B cell (primary cell): ENCODE measurements around the gene FHIP2A. TPM values are rescaled to one million over a fixed set of nuclear protein-coding genes. Genes with fewer than 3 reads are reported as not detected.

Experiments
- ATAC-seq: fragments of 200-7000 bp; cut with Tn5 transposase; one replicate; pipeline ENCODE4 v1.10.0; 2021; ENCODE audit warnings: low read depth, mild to moderate bottlenecking, moderate number of reproducible peaks, moderate library complexity
- CTCF ChIA-PET: fragments of 350-600 bp; sonication (Branson Sonifier 250); formaldehyde crosslinking; loops from one replicate; lab custom pipeline; 2021; ENCODE audit warnings: antibody characterized with exemption, inconsistent platforms; lab: Charles Lee
- POLR2A ChIA-PET: fragments of 350-600 bp; sonication (Branson Sonifier 250); formaldehyde crosslinking; loops from one replicate; lab custom pipeline; 2021; ENCODE audit warnings: antibody characterized with exemption; lab: Charles Lee
- DNase-seq: peaks from one replicate; pipeline ENCODE4 v3.0.0; 2013
- H2AFZ ChIP-seq: 2 replicates; pipeline ENCODE4 v1.6.1; 2012; ENCODE audit warnings: mild to moderate bottlenecking, low read depth, low read length; ENCODE audit not compliant: insufficient read depth, poor library complexity, severe bottlenecking
- H3K27ac ChIP-seq, 2 donors: 1 replicate in 1 of 2; 2 replicates in 1 of 2; pipeline ENCODE4 v1.5.1; 2012 to 2013; ENCODE audit warnings: low read length in 2 of 2, mild to moderate bottlenecking in 2 of 2, moderate library complexity in 1 of 2
- H3K27me3 ChIP-seq, 4 experiments: fragments of 200-600 bp in 1 of 4; sonication (generic) in 1 of 4; replicated peaks in 1 of 4; 1 replicate in 2 of 4; 2 replicates in 2 of 4; pipeline versions ENCODE4 v1.6.1 to v1.7.0; 2013 to 2016; ENCODE audit warnings: low read length in 3 of 4, mild to moderate bottlenecking in 2 of 4, mixed read lengths in 1 of 4, moderate library complexity in 1 of 4; ENCODE audit not compliant: insufficient read depth in 4 of 4, control insufficient read depth in 3 of 4; ENCODE audit errors: control extremely low read depth in 1 of 4
- H3K36me3 ChIP-seq, 2 experiments: replicated peaks in 1 of 2; 1 replicate in 1 of 2; 2 replicates in 1 of 2; pipeline versions ENCODE4 v1.6.1 to v1.7.1; 2013; ENCODE audit warnings: low read length in 1 of 2; ENCODE audit not compliant: insufficient read depth in 2 of 2, control insufficient read depth in 1 of 2; ENCODE audit errors: control extremely low read depth in 1 of 2, extremely low read depth in 1 of 2
- H3K4me1 ChIP-seq, 2 donors: fragments of 200-600 bp in 1 of 2; sonication (generic) in 1 of 2; 1 replicate in 1 of 2; 2 replicates in 1 of 2; pipeline versions ENCODE4 v1.5.1 to v1.6.1; 2013 to 2017; ENCODE audit warnings: low read length in 2 of 2; ENCODE audit not compliant: control insufficient read depth in 2 of 2, insufficient read depth in 2 of 2
- H3K4me2 ChIP-seq: replicated peaks from 2 replicates; pipeline ENCODE3; 2012; ENCODE audit warnings: mild to moderate bottlenecking, low read depth, low read length; ENCODE audit not compliant: poor library complexity, severe bottlenecking
- H3K4me3 ChIP-seq, 5 experiments: fragments of 200-600 bp in 1 of 5; sonication (generic) in 1 of 5; 1 replicate in 3 of 5; 2 replicates in 2 of 5; pipeline versions ENCODE4 v1.5.1 to v1.7.0; 2011 to 2016; ENCODE audit warnings: low read length in 4 of 5, mild to moderate bottlenecking in 4 of 5, low read depth in 2 of 5, control low read depth in 1 of 5, moderate library complexity in 1 of 5; ENCODE audit not compliant: insufficient read depth in 1 of 5; ENCODE audit errors: control extremely low read depth in 1 of 5, extremely low read depth in 1 of 5
- H3K79me2 ChIP-seq: fragments of 200-600 bp; sonication (generic); one replicate; pipeline ENCODE4 v1.6.0; 2016; ENCODE audit warnings: low read length; ENCODE audit not compliant: control insufficient read depth, insufficient read depth
- H3K9ac ChIP-seq: fragments of 200-600 bp; sonication (generic); 2 replicates; pipeline ENCODE4 v1.6.1; 2017; ENCODE audit warnings: mild to moderate bottlenecking, low read length, moderate library complexity
- H3K9me3 ChIP-seq, 3 donors: one replicate each; pipeline versions ENCODE4 v1.6.1 to v1.7.1; 2013; ENCODE audit warnings: low read length in 2 of 3; ENCODE audit not compliant: control insufficient read depth in 2 of 3, insufficient read depth in 1 of 3; ENCODE audit errors: control extremely low read depth in 1 of 3
- H4K20me1 ChIP-seq: 2 replicates; pipeline ENCODE4 v1.6.0; 2012; ENCODE audit warnings: mild to moderate bottlenecking, low read length; ENCODE audit not compliant: insufficient read depth, control insufficient read depth, poor library complexity, severe bottlenecking
- H3K27ac Mint-ChIP-seq: one replicate; pipeline ENCODE4 v1.8.0; 2021; ENCODE audit warnings: mixed read lengths
- H3K27me3 Mint-ChIP-seq: one replicate; pipeline ENCODE4 v1.8.0; 2021; ENCODE audit warnings: mixed read lengths
- H3K4me1 Mint-ChIP-seq: one replicate; pipeline ENCODE4 v1.8.0; 2021; ENCODE audit warnings: mixed read lengths
- H3K4me3 Mint-ChIP-seq: one replicate; pipeline ENCODE4 v1.8.0; 2021; ENCODE audit warnings: mixed read lengths
- H3K9me3 Mint-ChIP-seq: one replicate; pipeline ENCODE4 v1.8.0; 2022; ENCODE audit warnings: mixed read lengths; ENCODE audit not compliant: insufficient read depth
- CTCF ChIP-seq: fragments of 200-600 bp; IDR thresholded peaks from one replicate; pipeline ENCODE4 v1.8.0; 2022; ENCODE audit warnings: antibody characterized with exemption, mild to moderate bottlenecking
- EZH2 ChIP-seq: IDR thresholded peaks from 2 replicates; pipeline ENCODE4 v1.6.1; 2012; ENCODE audit warnings: borderline replicate concordance, low read depth, mild to moderate bottlenecking, moderate library complexity, low read length; ENCODE audit not compliant: insufficient read depth, poor library complexity, severe bottlenecking
- WGBS: methylation state at CpG from one replicate; pipeline ENCODE4 v1.1.5; 2013; ENCODE audit warnings: missing lambda C conversion rate; ENCODE audit not compliant: insufficient coverage; 5-methylcytosine and 5-hydroxymethylcytosine counted together
- intact Hi-C: fragments of 100-400 bp; cut with micrococcal nuclease; formaldehyde crosslinking; loops from one replicate; pipeline ENCODE4 v1.10.0; 2022
- polyA plus RNA-seq: library from polyadenylated mRNA; depleted of rRNA; stranded (reverse); fragments of >200 nt; gene quantifications from 2 replicates; pipeline ENCODE4 v1.2.3, GENCODE V29; 2012
- total RNA-seq, 2 donors: library from RNA; stranded (reverse); fragments of 120-200 nt in 1 of 2; gene quantifications; 1 replicate in 1 of 2; 2 replicates in 1 of 2; pipeline versions ENCODE4 v1.2.3 to v1.2.4, GENCODE V29; 2013 to 2022

FHIP2A gene
- total and polyA plus RNA-seq, 2 donors (not counting 1 experiment from before 2014, with no cell fraction given) = 4.9 to 18.2 TPM

DNA sequence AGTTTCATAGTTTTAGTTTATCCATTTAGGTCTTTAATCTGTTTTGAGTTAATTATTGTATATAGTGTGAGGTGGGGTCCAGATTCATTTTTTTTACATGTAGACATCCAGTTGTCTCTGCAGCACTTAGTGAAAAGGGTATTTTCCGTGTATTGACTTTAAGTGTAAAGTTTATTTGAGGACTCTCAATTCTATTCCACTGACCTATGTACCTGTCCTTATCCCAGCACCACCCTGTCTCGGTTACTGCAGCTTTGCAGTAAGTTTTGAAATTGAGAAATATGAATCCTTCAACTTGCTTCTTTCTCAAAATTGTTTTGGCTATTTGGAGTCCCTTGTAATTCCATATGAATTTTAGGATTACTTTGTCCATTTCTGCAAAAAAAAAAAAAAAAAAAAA lies 29.8 kb downstream of the FHIP2A start:
- Mint-ChIP-seq H3K9me3 (peaks cover 7% of the 10 kb centered on the region), H3K4me3 (no peak overlapping the region), H3K4me1 (no peaks in the 10 kb centered on the region), H3K27ac (no peak overlapping the region), H3K27me3 (no peaks in the 10 kb centered on the region)
- Histone ChIP-seq H3K27ac (no peak overlapping the region), H3K36me3 (peaks cover 27 to 67% of the 10 kb centered on the region in 2 experiments), H3K9ac (no peak overlapping the region), H3K4me3 (no peak overlapping the region), H3K79me2 (no peaks in the 10 kb centered on the region), H3K27me3 (no peaks in the 10 kb centered on the region), H4K20me1 (no peaks in the 10 kb centered on the region), H3K4me1 (no peaks in the 10 kb centered on the region), H3K9me3 (peaks cover 0 to 3% (median 2%) of the 10 kb centered on the region in 3 donors), H3K4me2 (no peak overlapping the region), H2AFZ (no peak overlapping the region)
- intact Hi-C loops = no loop called here
- no CpG with 5 or more reads among the region's 2 CpGs for WGBS
- ATAC-seq (no peak), DNase-seq (no peak)
- TF ChIP-seq EZH2 (no peak), CTCF (no peak)
- CTCF ChIA-PET = no interaction called here
- POLR2A ChIA-PET = no interaction called here

DNA sequence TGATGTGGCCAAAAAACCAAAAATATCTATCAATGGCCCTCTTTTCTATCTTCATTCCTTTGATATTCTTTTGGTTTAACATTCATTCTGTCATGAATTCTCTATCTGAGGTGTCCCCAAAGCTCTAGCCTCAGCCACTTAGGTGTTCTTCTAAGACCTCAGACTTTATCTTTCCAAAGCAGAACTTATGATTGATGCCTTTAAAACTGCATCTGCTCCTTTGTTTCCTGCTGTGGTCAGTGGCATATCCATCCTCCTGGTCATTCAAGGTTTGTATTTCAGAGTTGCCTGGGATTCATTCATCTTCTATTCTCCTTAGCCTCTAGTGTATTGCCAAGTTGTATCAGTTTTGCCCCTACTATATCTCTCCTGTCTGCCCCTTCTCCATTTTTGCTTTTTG lies 30.6 kb downstream of the FHIP2A start:
- Mint-ChIP-seq H3K4me3 (no peak overlapping the region), H3K27ac (no peak overlapping the region), H3K9me3 (peaks cover 7% of the 10 kb centered on the region), H3K27me3 (no peaks in the 10 kb centered on the region), H3K4me1 (no peaks in the 10 kb centered on the region)
- ATAC-seq = no peak
- CTCF ChIA-PET = no interaction called here
- no peak for DNase-seq
- Histone ChIP-seq H3K4me1 (no peaks in the 10 kb centered on the region), H4K20me1 (no peaks in the 10 kb centered on the region), H3K36me3 (peaks cover 25 to 70% of the 10 kb centered on the region in 2 experiments), H3K4me3 (no peak overlapping the region), H3K9me3 (peaks cover 0 to 3% (median 2%) of the 10 kb centered on the region in 3 donors), H3K9ac (no peak overlapping the region), H3K27ac (no peak overlapping the region), H3K27me3 (no peaks in the 10 kb centered on the region), H3K79me2 (no peaks in the 10 kb centered on the region), H3K4me2 (no peak overlapping the region), H2AFZ (no peak overlapping the region)
- TF ChIP-seq EZH2 (no peak), CTCF (no peak)
- intact Hi-C loops = no loop called here
- POLR2A ChIA-PET = no interaction called here
